Omental fat pad (tissue), 4 donors: ENCODE results near the gene PTPRK. TPM values are rescaled to one million over a fixed set of nuclear protein-coding genes. Genes with fewer than 3 reads are reported as not detected.

Experiments
- ATAC-seq: fragments of 150-250 bp; one replicate; pipeline ENCODE4 v1.9.1; 2016; ENCODE audit warnings: mild to moderate bottlenecking, moderate library complexity; ENCODE audit not compliant: low FRiP score
- DNase-seq: peaks from one replicate; pipeline ENCODE4 v3.0.0-alpha.2; 2019; ENCODE audit warnings: low spot score
- total RNA-seq, 4 donors: library from RNA; depleted of rRNA; stranded (reverse); fragments of >200 nt; gene quantifications; one replicate each; pipeline ENCODE4 v1.1.0, GENCODE V29; 2016
- TF ChIP-seq, protein P1 (sequence below), 3 donors: fragments of 450-650 bp; IDR thresholded peaks; one replicate each; pipeline ENCODE4 v1.5.1; 2016 to 2017; ENCODE audit warnings: antibody characterized with exemption in 3 of 3, mild to moderate bottlenecking in 3 of 3, moderate library complexity in 2 of 3

The PTPRK gene
- total RNA-seq, 4 donors from 2014 or later, result 16.2 to 32.6 (median 20.9) TPM

DNA sequence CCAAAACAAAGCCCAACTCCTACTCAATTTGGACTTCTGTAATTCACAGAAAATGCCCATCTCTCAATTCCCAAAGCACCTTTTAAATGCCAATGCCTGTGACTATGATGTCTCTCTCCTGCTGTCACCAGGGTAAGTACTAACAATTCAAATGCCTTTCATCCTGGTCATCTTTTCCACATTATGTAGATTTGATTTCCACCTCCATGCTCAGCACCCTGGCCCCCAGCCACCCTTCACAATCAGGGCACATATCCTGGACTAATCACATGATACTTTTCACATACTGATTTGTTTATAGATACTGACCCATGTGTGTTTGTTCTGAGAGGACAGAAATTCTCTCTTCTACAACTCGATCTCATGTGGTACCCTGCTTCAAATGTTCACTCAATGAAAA, 236.3 kb downstream of the PTPRK start:
- ATAC-seq (no peak), DNase-seq (no peak)
- TF ChIP-seq, protein P1, sequence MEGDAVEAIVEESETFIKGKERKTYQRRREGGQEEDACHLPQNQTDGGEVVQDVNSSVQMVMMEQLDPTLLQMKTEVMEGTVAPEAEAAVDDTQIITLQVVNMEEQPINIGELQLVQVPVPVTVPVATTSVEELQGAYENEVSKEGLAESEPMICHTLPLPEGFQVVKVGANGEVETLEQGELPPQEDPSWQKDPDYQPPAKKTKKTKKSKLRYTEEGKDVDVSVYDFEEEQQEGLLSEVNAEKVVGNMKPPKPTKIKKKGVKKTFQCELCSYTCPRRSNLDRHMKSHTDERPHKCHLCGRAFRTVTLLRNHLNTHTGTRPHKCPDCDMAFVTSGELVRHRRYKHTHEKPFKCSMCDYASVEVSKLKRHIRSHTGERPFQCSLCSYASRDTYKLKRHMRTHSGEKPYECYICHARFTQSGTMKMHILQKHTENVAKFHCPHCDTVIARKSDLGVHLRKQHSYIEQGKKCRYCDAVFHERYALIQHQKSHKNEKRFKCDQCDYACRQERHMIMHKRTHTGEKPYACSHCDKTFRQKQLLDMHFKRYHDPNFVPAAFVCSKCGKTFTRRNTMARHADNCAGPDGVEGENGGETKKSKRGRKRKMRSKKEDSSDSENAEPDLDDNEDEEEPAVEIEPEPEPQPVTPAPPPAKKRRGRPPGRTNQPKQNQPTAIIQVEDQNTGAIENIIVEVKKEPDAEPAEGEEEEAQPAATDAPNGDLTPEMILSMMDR (IDR thresholded peaks at IDR 0.05), result no peak

DNA sequence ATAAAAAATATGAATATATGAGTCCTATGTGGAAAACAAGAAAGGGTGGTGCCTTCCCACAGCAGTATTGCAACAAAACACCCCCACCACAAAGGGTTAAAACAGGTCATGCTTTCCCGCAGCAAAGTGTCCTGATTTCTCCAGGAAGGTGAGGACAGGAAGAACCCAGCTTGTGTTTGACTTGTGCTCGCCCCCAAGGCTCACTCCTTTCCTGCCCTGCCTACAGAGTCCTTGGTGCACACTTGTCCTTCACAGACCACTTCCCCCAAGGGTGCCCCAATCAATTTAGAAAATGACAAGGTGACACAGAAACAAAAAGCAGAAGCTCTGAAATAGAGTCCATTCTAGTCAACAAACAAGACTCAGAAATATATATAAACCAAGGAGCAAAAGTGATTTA, 237.4 kb downstream of the PTPRK start:
- TF ChIP-seq, protein P1 (IDR thresholded peaks at IDR 0.05), result no peak
- ATAC-seq (no peak), DNase-seq (no peak)

DNA sequence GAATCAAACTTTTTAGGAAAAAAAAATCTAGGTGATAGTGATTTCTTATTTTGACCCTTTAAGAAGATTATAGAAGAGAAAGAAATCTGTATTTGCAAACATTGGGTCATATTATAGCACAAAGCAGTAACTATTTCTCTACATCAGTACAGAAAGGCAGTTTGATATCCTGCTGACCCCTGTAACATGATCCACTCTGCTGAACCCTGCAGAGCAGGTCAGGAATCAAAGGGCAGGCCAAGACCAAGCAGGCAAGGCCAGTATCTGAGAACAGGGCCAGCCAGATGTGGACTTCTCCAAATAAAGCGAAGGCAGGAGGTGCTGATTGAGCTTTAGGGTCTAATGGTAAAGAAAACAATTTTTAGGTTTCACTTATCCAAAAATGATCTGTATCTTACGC, 239.4 kb downstream of the PTPRK start:
- TF ChIP-seq, protein P1 (IDR thresholded peaks at IDR 0.05), result no peak
- no peak for ATAC-seq
- DNase-seq, result no peak

DNA sequence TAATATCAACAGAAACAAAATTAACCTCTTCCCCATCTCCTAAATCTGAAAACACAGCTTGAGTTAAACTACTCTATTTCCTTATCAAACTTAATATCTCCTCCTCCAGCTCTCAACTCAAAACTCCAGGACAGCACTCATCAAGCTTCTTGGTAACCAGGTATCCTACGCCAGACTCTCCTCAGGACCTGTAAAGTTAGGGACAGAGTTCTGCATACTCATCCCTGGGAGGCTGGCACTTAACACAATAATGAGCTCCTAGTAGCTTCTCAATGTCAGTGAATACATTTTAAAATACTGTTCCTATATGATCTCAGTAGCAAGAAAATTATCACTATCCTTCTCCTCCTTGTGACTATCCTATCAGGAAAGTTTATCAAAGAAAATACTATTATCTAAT, 240.3 kb downstream of the PTPRK start:
- TF ChIP-seq, protein P1 (IDR thresholded peaks at IDR 0.05), result no peak
- no peak for DNase-seq

DNA sequence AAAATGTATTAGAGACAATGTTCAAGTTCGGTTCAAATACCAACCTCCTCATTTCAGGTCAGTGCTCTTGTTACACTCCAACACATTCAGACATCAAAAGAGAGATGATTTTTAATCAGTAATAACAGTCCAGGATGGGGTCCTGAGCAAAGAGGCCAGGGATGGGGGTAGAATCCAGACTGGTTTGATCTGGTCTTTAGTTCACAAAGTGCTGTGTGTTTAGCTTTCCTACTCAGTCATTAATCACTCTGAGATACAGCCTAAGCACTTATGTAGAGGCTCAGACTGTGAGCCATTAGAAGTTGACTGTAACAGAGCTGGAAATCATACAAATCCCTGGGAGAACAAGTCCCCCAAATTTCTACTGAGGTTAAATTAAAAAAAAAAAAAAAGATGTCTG, 241.6 kb downstream of the PTPRK start:
- ATAC-seq (no peak), DNase-seq (no peak)
- TF ChIP-seq, protein P1 (IDR thresholded peaks at IDR 0.05), result no peak

More for the DNA sequence above, 240.3 kb downstream of the PTPRK start:
- no peak for ATAC-seq

DNA sequence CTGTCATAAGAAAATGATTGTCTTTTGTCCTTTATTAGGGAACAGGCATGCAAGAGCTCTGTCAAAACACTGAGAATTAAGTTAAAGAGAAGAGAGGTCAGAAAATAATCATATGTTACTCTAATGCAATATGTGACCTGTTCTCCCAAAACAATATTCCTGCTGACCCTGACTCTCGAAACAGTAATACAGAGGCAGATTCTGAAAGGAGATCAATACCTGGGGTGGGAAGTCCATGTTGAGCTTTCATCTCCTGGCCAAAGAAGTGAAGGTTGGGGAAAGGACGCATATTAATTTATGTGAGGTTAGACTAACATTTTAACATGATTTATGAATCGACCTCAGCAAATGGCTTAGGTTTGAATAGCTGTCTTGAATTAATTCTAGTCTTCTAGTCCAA, 243.0 kb downstream of the PTPRK start:
- ATAC-seq (no peak), DNase-seq (no peak)
- TF ChIP-seq, protein P1 (IDR thresholded peaks at IDR 0.05), result no peak

DNA sequence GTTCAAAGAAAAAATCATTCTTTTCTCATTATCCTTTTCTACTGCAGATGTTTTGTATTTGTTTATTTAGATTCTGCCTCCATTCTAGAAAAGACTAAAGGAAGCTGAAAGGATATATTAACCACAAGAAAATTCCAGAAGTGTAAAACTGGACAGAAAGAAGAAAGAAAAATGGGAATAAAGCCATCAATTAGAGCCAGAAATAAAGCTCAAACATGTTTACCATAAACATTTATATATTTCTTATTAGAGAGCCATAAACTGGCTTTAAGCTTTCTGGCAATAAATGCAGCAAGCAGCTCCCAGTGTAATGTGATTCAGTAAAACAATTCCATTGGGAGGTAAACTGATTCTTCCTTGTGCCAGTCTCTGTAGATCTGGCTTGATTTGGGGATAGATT, 244.1 kb downstream of the PTPRK start:
- TF ChIP-seq, protein P1 (IDR thresholded peaks at IDR 0.05), result no peak
- DNase-seq, result no peak
- no peak for ATAC-seq
